ENCODE measurements around the gene CAMTA1. TPM values are rescaled to one million over a fixed set of nuclear protein-coding genes. Genes with fewer than 3 reads are reported as not detected.
"Not testable (repeated sequence)": the region's sequence is repeated elsewhere in the genome, so short reads cannot be mapped to it uniquely, and the experiment has no call there.

The CAMTA1 gene
- polyA plus RNA-seq, 1 of the 3 experiments (the other 2 are of a cell fraction) = 63.1 TPM

GRCh38 chr1:7692005-7692404, 906.8 kb downstream of the CAMTA1 start:
- H3K4me1 ChIP-seq (ENCODE audit: control insufficient read depth in 1 of 2, insufficient read depth in 2 of 2, low read depth in 1 of 2, low read length in 1 of 2) = peaks cover 0 to 12% of the 10 kb centered on the region in 2 experiments; a peak in 1 of 4 replicates
- no peaks in the 10 kb centered on the region for H4K20me1 ChIP-seq (ENCODE audit: insufficient read depth)
- no peaks in the 10 kb centered on the region for H3F3A ChIP-seq (replicated peaks; ENCODE audit: insufficient read depth)
- H3K4me3 ChIP-seq (ENCODE audit: low read depth in 2 of 2, low read length in 1 of 2) = no peak overlapping the region
- no peak overlapping the region for H2AFZ ChIP-seq (ENCODE audit: low read depth)
- 71% methylated on average over 1 of the region's 3 CpGs for WGBS (ENCODE audit: low lambda C conversion rate)
- no peak overlapping the region for H3K27ac ChIP-seq (ENCODE audit: low read depth in 2 of 2, low read length in 1 of 2)
- no peak overlapping the region for H3K4me2 ChIP-seq
- H3K36me3 ChIP-seq (replicated peaks in 1 of 2; ENCODE audit: control insufficient read depth in 1 of 2, insufficient read depth in 2 of 2, low read length in 1 of 2) = no peaks in the 10 kb centered on the region
- CTCF ChIA-PET = interaction anchor here (1.2 to 6.3 kb wide), 3 partner anchors 23 to 60 kb away, joined by 4 to 27 read pairs (median 4); no protein-coding TSS in a partner anchor
- no peak overlapping the region for H3K9ac ChIP-seq
- POLR2A ChIA-PET = no interaction called here
- TF ChIP-seq GABPA (IDR thresholded peaks at IDR 0.05; ENCODE audit: low read depth) (no peak), YY1 (IDR thresholded peaks at IDR 0.05; ENCODE audit: low read depth) (no peak), RCOR1 (IDR thresholded peaks at IDR 0.05; ENCODE audit: low read length) (no peak), GATA2 (CRISPR knock-in tag; IDR thresholded peaks at IDR 0.05) (no peak), TAF1 (IDR thresholded peaks at IDR 0.05; ENCODE audit: borderline replicate concordance, low read depth, low read length) (no peak), CTCF (IDR thresholded peaks at IDR 0.05) (no peak), SIN3A (IDR thresholded peaks at IDR 0.05; ENCODE audit: borderline replicate concordance, low read depth, low read length) (no peak)
- H3K79me2 ChIP-seq (ENCODE audit: insufficient read depth) = no peaks in the 10 kb centered on the region
- H3K27me3 ChIP-seq (ENCODE audit: insufficient read depth) = no peaks in the 10 kb centered on the region
- DNase-seq = no peak
- no peaks in the 10 kb centered on the region for H3K9me3 ChIP-seq
- no peaks in the 10 kb centered on the region for H3K9me2 ChIP-seq

- H3K4me2 ChIP-seq; H3K27ac ChIP-seq (ENCODE audit: low read depth in 2 of 2, low read length in 1 of 2); H3K9me2 ChIP-seq; H3K27me3 ChIP-seq (ENCODE audit: insufficient read depth); H3K4me3 ChIP-seq (ENCODE audit: low read depth in 2 of 2, low read length in 1 of 2); H2AFZ ChIP-seq (ENCODE audit: low read depth); H3F3A ChIP-seq (replicated peaks; ENCODE audit: insufficient read depth); H3K79me2 ChIP-seq (ENCODE audit: insufficient read depth); POLR2A ChIA-PET; H3K36me3 ChIP-seq (replicated peaks in 1 of 2; ENCODE audit: control insufficient read depth in 1 of 2, insufficient read depth in 2 of 2, low read length in 1 of 2); H4K20me1 ChIP-seq (ENCODE audit: insufficient read depth); H3K9ac ChIP-seq; DNase-seq; H3K9me3 ChIP-seq: not testable (repeated sequence)
- 26% methylated on average over 5 of the region's 5 CpGs for WGBS (ENCODE audit: low lambda C conversion rate)
- CTCF ChIA-PET = interaction anchor here (1.4 to 2.4 kb wide), 2 partner anchors 21 to 60 kb away, joined by 4 to 9 read pairs; no protein-coding TSS in a partner anchor
- H3K4me1 ChIP-seq (ENCODE audit: control insufficient read depth in 1 of 2, insufficient read depth in 2 of 2, low read depth in 1 of 2, low read length in 1 of 2) = peaks cover 0 to 12% of the 10 kb centered on the region in 2 experiments; a peak in 1 of 4 replicates
Observed at GRCh38 chr1:7693037-7693436, 907.8 kb downstream of the CAMTA1 start.

- Histone ChIP-seq H3K9ac (no peak overlapping the region), H2AFZ (ENCODE audit: low read depth) (no peak overlapping the region), H3K27ac (ENCODE audit: low read depth in 2 of 2, low read length in 1 of 2) (no peak overlapping the region), H3K79me2 (ENCODE audit: insufficient read depth) (no peaks in the 10 kb centered on the region), H3K4me3 (ENCODE audit: low read depth in 2 of 2, low read length in 1 of 2) (no peak overlapping the region), H4K20me1 (ENCODE audit: insufficient read depth) (no peaks in the 10 kb centered on the region), H3K4me2 (no peak overlapping the region), H3K9me3 (no peaks in the 10 kb centered on the region), H3F3A (replicated peaks; ENCODE audit: insufficient read depth) (no peaks in the 10 kb centered on the region), H3K9me2 (no peaks in the 10 kb centered on the region), H3K4me1 (ENCODE audit: control insufficient read depth in 1 of 2, insufficient read depth in 2 of 2, low read depth in 1 of 2, low read length in 1 of 2) (peaks cover 0 to 12% of the 10 kb centered on the region in 2 experiments; a peak in 1 of 4 replicates), H3K27me3 (ENCODE audit: insufficient read depth) (no peaks in the 10 kb centered on the region), H3K36me3 (replicated peaks in 1 of 2; ENCODE audit: control insufficient read depth in 1 of 2, insufficient read depth in 2 of 2, low read length in 1 of 2) (no peaks in the 10 kb centered on the region)
- 7% methylated on average over 2 of the region's 2 CpGs for WGBS (ENCODE audit: low lambda C conversion rate)
- DNase-seq = no peak
- ChIA-PET CTCF (interaction anchor here (1.4 to 2.4 kb wide), 2 partner anchors 22 to 59 kb away, joined by 4 to 9 read pairs; no protein-coding TSS in a partner anchor), POLR2A (no interaction called here)
- no peak for TF ChIP-seq CHD2 (IDR thresholded peaks at IDR 0.05; ENCODE audit: low read length, partially characterized antibody)
- no peak for TF ChIP-seq NRF1 (IDR thresholded peaks at IDR 0.05; ENCODE audit: low read depth, low read length)
- no peak for TF ChIP-seq FOSL2 (IDR thresholded peaks at IDR 0.05; ENCODE audit: borderline replicate concordance, low read depth)
- TF ChIP-seq CTCF (IDR thresholded peaks at IDR 0.05) = no peak
- TF ChIP-seq TAF1 (IDR thresholded peaks at IDR 0.05; ENCODE audit: borderline replicate concordance, low read depth, low read length) = no peak
- no peak for TF ChIP-seq RCOR1 (IDR thresholded peaks at IDR 0.05; ENCODE audit: low read length)
- TF ChIP-seq NFIC (IDR thresholded peaks at IDR 0.05; ENCODE audit: borderline replicate concordance) = no peak
- TF ChIP-seq REST (IDR thresholded peaks at IDR 0.05; ENCODE audit: low read depth, low read length) = no peak
- no peak for TF ChIP-seq GATA2 (CRISPR knock-in tag; IDR thresholded peaks at IDR 0.05)
- TF ChIP-seq ELF1 (IDR thresholded peaks at IDR 0.05) = no peak
- TF ChIP-seq POLR2AphosphoS5 (IDR thresholded peaks at IDR 0.05; ENCODE audit: low read depth, low read length) = no peak
- no peak for TF ChIP-seq TCF12 (IDR thresholded peaks at IDR 0.05)
Observed at GRCh38 chr1:7693662-7694061, 908.4 kb downstream of the CAMTA1 start.
